ENCODE data around the gene TMEM35B. TPM values are rescaled to one million over a fixed set of nuclear protein-coding genes. Genes with fewer than 3 reads are reported as not detected.
A peak's percentile ranks its signal among the peaks of the same experiment; 100 is the strongest.
"Not testable (repeated sequence)": the region's sequence is repeated elsewhere in the genome, so short reads cannot be mapped to it uniquely, and the experiment has no call there.

TMEM35B gene
- total RNA-seq, 1 donor from 2014 or later: 15.6 TPM

GRCh38 chr1:34988147-34988546 lies 3.0 kb upstream of the TMEM35B start:
- FAIRE-seq (peak; percentile 58), DNase-seq (ENCODE audit: low read depth) (no peak)
- Histone ChIP-seq H3K4me1 (ENCODE audit: insufficient read depth, low read length) (peaks cover 12% of the 10 kb centered on the region), H4K20me1 (ENCODE audit: insufficient read depth, low read length) (no peaks in the 10 kb centered on the region), H3K4me2 (ENCODE audit: low read length) (no peak overlapping the region), H3K27me3 (ENCODE audit: insufficient read depth, low read length) (no peaks in the 10 kb centered on the region), H3K4me3 (ENCODE audit: insufficient read depth, low read depth, low read length) (no peak overlapping the region), H3K27ac (ENCODE audit: low read depth, low read length) (no peak overlapping the region), H3K9me3 (ENCODE audit: insufficient read depth, low read depth, low read length) (no peaks in the 10 kb centered on the region), H2AFZ (ENCODE audit: low read depth, low read length) (no peak overlapping the region), H3K79me2 (ENCODE audit: insufficient read depth, low read length) (peaks cover 27% of the 10 kb centered on the region), H3K9ac (ENCODE audit: low read length) (no peak overlapping the region), H3K36me3 (ENCODE audit: insufficient read depth, low read length) (peaks cover 16% of the 10 kb centered on the region)
- H3K4me3 Mint-ChIP-seq (ENCODE audit: unreplicated experiment): no peak overlapping the region
- no peaks in the 10 kb centered on the region for H3K27me3 Mint-ChIP-seq (ENCODE audit: low read depth, unreplicated experiment)
- peaks cover 15% of the 10 kb centered on the region for H3K4me1 Mint-ChIP-seq (ENCODE audit: low read depth, unreplicated experiment)
- H3K27ac Mint-ChIP-seq (ENCODE audit: unreplicated experiment): no peak overlapping the region
- H3K9me3 Mint-ChIP-seq (ENCODE audit: unreplicated experiment): no peaks in the 10 kb centered on the region
- no peak for TF ChIP-seq EZH2 (IDR thresholded peaks at IDR 0.05; ENCODE audit: insufficient read depth, low read length)
- TF ChIP-seq CTCF (IDR thresholded peaks at IDR 0.05; ENCODE audit: insufficient read depth, low read depth, low read length): no peak
- peaks cover 3% of the 10 kb centered on the region for H3K36me3 Mint-ChIP-seq (ENCODE audit: low read depth, unreplicated experiment)

GRCh38 chr1:34987018-34987417 lies 1.9 kb upstream of the TMEM35B start:
- peaks cover 15% of the 10 kb centered on the region for H3K4me1 Mint-ChIP-seq (ENCODE audit: low read depth, unreplicated experiment)
- H3K9me3 ChIP-seq (ENCODE audit: insufficient read depth, low read depth, low read length): no peaks in the 10 kb centered on the region
- no peak overlapping the region for H3K4me3 ChIP-seq (ENCODE audit: insufficient read depth, low read depth, low read length)
- no peak overlapping the region for H3K27ac Mint-ChIP-seq (ENCODE audit: unreplicated experiment)
- H3K36me3 Mint-ChIP-seq (ENCODE audit: low read depth, unreplicated experiment): peaks cover 3% of the 10 kb centered on the region
- no peak for TF ChIP-seq EZH2 (IDR thresholded peaks at IDR 0.05; ENCODE audit: insufficient read depth, low read length)
- TF ChIP-seq CTCF (IDR thresholded peaks at IDR 0.05; ENCODE audit: insufficient read depth, low read depth, low read length): no peak
- no peaks in the 10 kb centered on the region for H3K27me3 Mint-ChIP-seq (ENCODE audit: low read depth, unreplicated experiment)
- peaks cover 3% of the 10 kb centered on the region for H4K20me1 ChIP-seq (ENCODE audit: insufficient read depth, low read length)
- peaks cover 12% of the 10 kb centered on the region for H3K4me1 ChIP-seq (ENCODE audit: insufficient read depth, low read length)
- peak overlapping the region; percentile 3 for H3K4me2 ChIP-seq (ENCODE audit: low read length)
- H2AFZ ChIP-seq (ENCODE audit: low read depth, low read length): no peak overlapping the region
- peaks cover 15% of the 10 kb centered on the region for H3K36me3 ChIP-seq (ENCODE audit: insufficient read depth, low read length)
- no peaks in the 10 kb centered on the region for H3K9me3 Mint-ChIP-seq (ENCODE audit: unreplicated experiment)
- DNase-seq (ENCODE audit: low read depth): no peak
- H3K27ac ChIP-seq (ENCODE audit: low read depth, low read length): no peak overlapping the region
- no peaks in the 10 kb centered on the region for H3K27me3 ChIP-seq (ENCODE audit: insufficient read depth, low read length)
- H3K79me2 ChIP-seq (ENCODE audit: insufficient read depth, low read length): peaks cover 35% of the 10 kb centered on the region
- no peak overlapping the region for H3K4me3 Mint-ChIP-seq (ENCODE audit: unreplicated experiment)
- no peak overlapping the region for H3K9ac ChIP-seq (ENCODE audit: low read length)
- no peak for FAIRE-seq

- Mint-ChIP-seq H3K4me3 (ENCODE audit: unreplicated experiment) (peak overlapping the region; percentile 83), H3K27ac (ENCODE audit: unreplicated experiment) (peak overlapping the region; percentile 58), H3K4me1 (ENCODE audit: low read depth, unreplicated experiment) (peaks cover 15% of the 10 kb centered on the region)
- H3K27me3 Mint-ChIP-seq (ENCODE audit: low read depth, unreplicated experiment); H3K36me3 Mint-ChIP-seq (ENCODE audit: low read depth, unreplicated experiment); H4K20me1 ChIP-seq (ENCODE audit: insufficient read depth, low read length); H3K27me3 ChIP-seq (ENCODE audit: insufficient read depth, low read length); H3K9me3 ChIP-seq (ENCODE audit: insufficient read depth, low read depth, low read length); H3K9me3 Mint-ChIP-seq (ENCODE audit: unreplicated experiment); FAIRE-seq; DNase-seq (ENCODE audit: low read depth): not testable (repeated sequence)
- peak overlapping the region; percentile 87 for H3K4me3 ChIP-seq (ENCODE audit: insufficient read depth, low read depth, low read length)
- peaks cover 12% of the 10 kb centered on the region for H3K4me1 ChIP-seq (ENCODE audit: insufficient read depth, low read length)
- H3K4me2 ChIP-seq (ENCODE audit: low read length): peak overlapping the region; percentile 99
- H3K36me3 ChIP-seq (ENCODE audit: insufficient read depth, low read length): peaks cover 13% of the 10 kb centered on the region
- peak overlapping the region; percentile 89 for H3K9ac ChIP-seq (ENCODE audit: low read length)
- peaks cover 35% of the 10 kb centered on the region for H3K79me2 ChIP-seq (ENCODE audit: insufficient read depth, low read length)
- H3K27ac ChIP-seq (ENCODE audit: low read depth, low read length): peak overlapping the region; percentile 92
- H2AFZ ChIP-seq (ENCODE audit: low read depth, low read length): peak overlapping the region; percentile 95
Observed at GRCh38 chr1:34985609-34985904, 410 bp upstream of the TMEM35B start.

Measured in astrocyte (in vitro differentiated cells and primary cell).